Right cardiac atrium (tissue), 5 donors: ENCODE measurements around the gene GGNBP2. TPM values are rescaled to one million over a fixed set of nuclear protein-coding genes. Genes with fewer than 3 reads are reported as not detected.

ENCODE experiments used
- ATAC-seq, 2 donors: fragments of 200-7000 bp; cut with Tn5 transposase; one replicate each; pipeline versions ENCODE4 v1.8.0 to v1.9.1; 2020; ENCODE audit warnings: moderate library complexity in 2 of 2, mild to moderate bottlenecking in 1 of 2
- DNase-seq, 3 donors: peaks; one replicate each; pipeline ENCODE4 v3.0.0-alpha.2; 2020
- H3K27ac ChIP-seq: one replicate; pipeline ENCODE4 v1.5.1; 2013; ENCODE audit warnings: mild to moderate bottlenecking, low read length, control low read depth, moderate library complexity
- H3K27me3 ChIP-seq: one replicate; pipeline ENCODE4 v1.6.1; 2013; ENCODE audit not compliant: control insufficient read depth, insufficient read depth
- H3K4me1 ChIP-seq: one replicate; pipeline ENCODE4 v1.6.1; 2013; ENCODE audit warnings: low read length; ENCODE audit not compliant: control insufficient read depth, insufficient read depth
- H3K4me3 ChIP-seq: one replicate; pipeline ENCODE4 v1.5.1; 2013; ENCODE audit warnings: low read length, control low read depth
- H3K9me3 ChIP-seq: one replicate; pipeline ENCODE4 v1.6.1; 2013; ENCODE audit warnings: low read length; ENCODE audit not compliant: control insufficient read depth
- WGBS: extraction: QIAGEN DNeasy Blood & Tissue Kit; methylation state at CpG from one replicate; pipeline ENCODE4 v1.1.7; 2013; 5-methylcytosine and 5-hydroxymethylcytosine counted together
- intact Hi-C, 4 donors: fragments of 100-400 bp; cut with DNase I; formaldehyde crosslinking; loops; one replicate each; pipeline versions ENCODE4 v1.11.0 to v1.14.0; 2022 to 2023
- polyA plus RNA-seq: library from polyadenylated mRNA; stranded (reverse); fragments of 200-250 nt; gene quantifications from one replicate; pipeline ENCODE4 v1.2.3, GENCODE V29; 2013
- total RNA-seq, 4 donors: library from RNA; stranded (reverse); fragmentation: NEBNext Ultra II Directional; extraction: Animal tissue kit (Norgen Biotek cat#: 25700); gene quantifications; one replicate each; pipeline ENCODE4 v1.2.1, GENCODE V29; 2021
- donor health status: healthy with polysubstance abuse.
- donor health status: DM: no; HTN: yes; CAD: no.
- donor health status: DM: no; HTN: no; CAD: no.
- donor health status: DM: no; HTN: yes; CAD: no; lungs with severe emphysema.
- donor health status: DM: yes; HTN: yes; CAD: no.

The GGNBP2 gene
- total and polyA plus RNA-seq, 5 donors = 36.2 to 51.6 (median 45.5) TPM

DNA sequence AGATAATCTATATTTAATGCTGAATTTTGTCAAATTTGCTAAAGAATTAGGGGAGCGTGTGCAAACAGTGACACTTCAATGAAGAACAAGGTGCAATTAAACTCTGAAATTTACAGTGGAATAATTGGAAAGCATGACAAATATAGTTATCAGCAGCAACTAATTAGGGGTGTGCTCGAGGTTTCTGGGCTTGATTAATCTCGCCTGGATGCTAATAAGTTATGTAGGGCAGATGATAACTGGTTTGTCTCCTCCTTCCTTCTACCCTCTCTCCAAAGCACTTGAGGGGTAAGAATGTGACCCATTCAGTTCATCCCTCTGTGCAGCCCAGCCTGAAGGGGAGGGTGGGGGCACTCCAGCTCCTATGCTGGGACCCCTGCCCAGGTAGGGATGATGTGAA lies 78.6 kb downstream of the GGNBP2 start:
- Histone ChIP-seq H3K4me1 (no peaks in the 10 kb centered on the region), H3K9me3 (no peaks in the 10 kb centered on the region), H3K4me3 (no peak overlapping the region), H3K27me3 (no peaks in the 10 kb centered on the region), H3K27ac (no peak overlapping the region)
- WGBS = 65% methylated on average over 3 of the region's 3 CpGs
- DNase-seq = no peak
- intact Hi-C loops = loop anchor here in 1 of 4 donors (10.0 kb wide), 1 partner anchor 612 kb away; no protein-coding TSS in a partner anchor
- no peak for ATAC-seq

DNA sequence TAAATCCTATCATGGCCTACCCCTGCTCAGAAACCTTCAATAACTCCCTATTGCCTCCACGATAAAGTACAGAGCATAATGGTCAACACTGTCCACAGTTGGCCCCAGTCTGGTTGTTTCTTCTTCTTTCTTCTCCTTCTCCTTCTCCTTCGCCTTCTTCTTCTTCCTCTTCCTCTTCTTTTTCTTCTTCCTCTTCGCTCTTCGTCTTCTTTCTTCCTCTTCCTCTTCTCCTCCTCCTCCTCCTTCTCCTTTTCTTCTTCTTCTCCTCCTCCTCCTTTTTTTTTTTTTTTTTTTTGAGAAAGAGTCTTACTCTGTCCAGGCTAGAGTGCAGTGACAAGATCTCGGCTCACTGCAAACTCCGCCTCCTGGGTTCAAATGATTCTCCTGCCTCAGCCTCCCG lies 80.5 kb downstream of the GGNBP2 start:
- H3K27me3 ChIP-seq = no peaks in the 10 kb centered on the region
- no peaks in the 10 kb centered on the region for H3K9me3 ChIP-seq
- no peak for ATAC-seq
- H3K4me1 ChIP-seq = no peaks in the 10 kb centered on the region
- no peak for DNase-seq
- intact Hi-C loops = loop anchor here in 3 of 4 donors (5.0 to 10.0 kb wide), 2 partner anchors 422 to 610 kb away; no protein-coding TSS in a partner anchor
- WGBS = 79% methylated on average over 7 of the region's 7 CpGs
- no peak overlapping the region for H3K27ac ChIP-seq
- no peak overlapping the region for H3K4me3 ChIP-seq

- H3K9me3 ChIP-seq = no peaks in the 10 kb centered on the region
- H3K27ac ChIP-seq = no peak overlapping the region
- intact Hi-C loops = loop anchor here in 3 of 4 donors (5.0 to 10.0 kb wide), 2 partner anchors 420 to 608 kb away; no protein-coding TSS in a partner anchor
- no peak for DNase-seq
- no peak for ATAC-seq
- H3K27me3 ChIP-seq = no peaks in the 10 kb centered on the region
- H3K4me3 ChIP-seq = no peak overlapping the region
- no peaks in the 10 kb centered on the region for H3K4me1 ChIP-seq
- 67% methylated on average over 12 of the region's 12 CpGs for WGBS
Measured at GRCh38 chr17:36627101-36627500, 82.4 kb downstream of the GGNBP2 start.

DNA sequence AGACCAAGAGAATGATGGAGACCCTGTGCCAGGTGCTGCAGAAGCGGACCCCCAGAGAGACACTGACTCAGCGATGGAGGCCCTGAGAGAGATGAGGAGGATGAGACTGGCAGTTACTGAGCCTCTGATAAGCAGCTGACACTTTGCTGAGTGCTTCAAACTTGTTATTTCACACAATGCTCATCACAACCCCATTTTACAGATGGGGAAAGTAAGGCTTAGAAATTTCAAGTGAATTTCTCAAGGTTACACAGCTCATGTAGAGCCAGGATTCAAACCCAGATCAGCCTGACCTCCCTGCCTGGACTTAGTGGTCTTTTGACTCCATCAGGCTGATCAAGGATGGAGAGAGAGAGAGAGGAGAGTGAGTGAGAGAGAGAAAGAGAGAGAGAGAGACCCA lies 83.9 kb downstream of the GGNBP2 start:
- 94% methylated on average over 2 of the region's 2 CpGs for WGBS
- Histone ChIP-seq H3K27ac (no peak overlapping the region), H3K4me1 (no peaks in the 10 kb centered on the region), H3K9me3 (no peaks in the 10 kb centered on the region), H3K27me3 (no peaks in the 10 kb centered on the region), H3K4me3 (no peak overlapping the region)
- ATAC-seq (no peak), DNase-seq (no peak)
- intact Hi-C loops = loop anchor here in 3 of 4 donors (5.0 to 10.0 kb wide), 2 partner anchors 419 to 606 kb away; no protein-coding TSS in a partner anchor

DNA sequence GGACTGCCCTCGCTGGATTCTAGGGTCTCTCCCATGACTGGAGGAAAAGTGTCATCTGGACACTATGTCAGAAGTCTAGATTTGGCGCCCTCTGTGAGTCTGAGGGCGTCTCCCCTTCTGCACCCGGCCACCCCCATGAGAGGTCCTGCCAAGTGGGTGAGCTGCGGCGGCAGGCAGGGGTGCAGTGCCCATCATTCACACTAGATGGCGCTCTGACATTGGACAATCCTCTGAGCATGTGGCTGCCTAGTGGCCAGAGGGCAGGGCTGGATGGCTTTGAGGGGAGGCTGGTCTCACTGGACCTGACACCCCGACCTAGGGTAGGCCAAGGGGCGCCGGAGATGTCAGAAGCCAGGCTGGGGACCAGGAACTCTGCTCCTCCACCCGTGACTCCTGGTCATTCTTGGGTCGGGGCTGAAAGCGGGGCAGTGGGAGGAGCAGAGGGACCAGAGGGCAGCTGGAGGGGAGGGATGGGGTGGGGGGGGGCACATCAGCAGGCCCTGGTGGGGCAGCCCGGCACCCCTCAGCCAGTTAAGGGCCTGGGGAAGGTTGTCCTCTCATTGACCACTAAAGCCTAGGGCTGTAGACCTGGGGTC lies 84.6 kb downstream of the GGNBP2 start:
- H3K4me1 ChIP-seq = no peaks in the 10 kb centered on the region
- intact Hi-C loops = loop anchor here in 3 of 4 donors (5.0 to 10.0 kb wide), 2 partner anchors 418 to 605 kb away; no protein-coding TSS in a partner anchor
- DNase-seq (peak; percentile 74 to 88 (median 88)), ATAC-seq (peak; percentile 86 to 89)
- no peaks in the 10 kb centered on the region for H3K9me3 ChIP-seq
- no peak overlapping the region for H3K27ac ChIP-seq
- 20% methylated on average over 14 of the region's 14 CpGs for WGBS
- no peak overlapping the region for H3K4me3 ChIP-seq
- H3K27me3 ChIP-seq = no peaks in the 10 kb centered on the region

DNA sequence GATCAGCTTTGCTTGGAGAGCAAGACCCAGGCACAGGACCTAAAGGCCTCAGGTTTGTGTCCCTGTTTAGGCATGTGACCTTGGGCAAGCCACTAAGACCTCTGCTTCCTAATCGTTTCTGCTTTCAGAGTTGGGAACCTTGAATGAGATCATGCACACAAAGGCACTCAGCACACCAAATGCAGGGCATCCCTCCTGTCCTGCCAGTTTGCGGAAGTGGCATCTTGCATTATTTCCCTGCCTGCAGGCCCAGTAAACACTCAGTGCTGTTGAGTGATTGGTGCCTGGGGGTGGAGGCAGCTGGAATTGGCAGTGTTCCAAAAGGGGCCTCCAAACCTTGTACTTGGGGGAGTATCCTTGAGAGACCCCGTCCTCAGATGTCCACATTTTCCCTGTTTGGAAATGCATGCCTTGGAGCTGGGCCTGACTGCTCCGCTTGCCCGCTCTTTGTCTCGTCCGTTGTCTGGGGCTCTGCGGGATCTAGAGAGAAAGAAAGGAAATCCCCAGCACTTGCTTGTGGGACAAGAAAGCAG lies 85.3 kb downstream of the GGNBP2 start:
- Histone ChIP-seq H3K9me3 (no peaks in the 10 kb centered on the region), H3K27me3 (no peaks in the 10 kb centered on the region), H3K27ac (no peak overlapping the region), H3K4me1 (no peaks in the 10 kb centered on the region), H3K4me3 (no peak overlapping the region)
- intact Hi-C loops = loop anchor here (5.0 to 10.0 kb wide), 3 partner anchors 417 to 605 kb away; no protein-coding TSS in a partner anchor
- ATAC-seq = no peak
- no peak for DNase-seq
- WGBS = 73% methylated on average over 8 of the region's 8 CpGs

DNA sequence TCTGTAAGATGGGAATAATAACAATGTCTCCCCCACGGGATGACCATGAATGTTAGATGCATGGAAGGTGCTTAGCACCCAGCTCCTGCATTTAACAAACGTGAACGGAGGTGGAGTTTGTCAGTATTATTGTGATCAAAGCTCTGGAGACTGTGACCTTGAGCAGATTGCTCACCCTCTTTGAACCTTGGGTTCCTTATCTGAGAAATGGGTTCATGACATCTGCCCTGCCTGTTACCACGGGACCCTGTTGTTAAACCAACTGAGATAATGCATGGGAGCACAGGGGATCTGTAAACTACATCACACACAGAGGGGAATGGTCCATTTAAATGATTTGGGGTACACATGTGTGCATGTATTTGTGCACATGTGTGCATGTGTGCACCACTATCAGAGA lies 86.3 kb downstream of the GGNBP2 start:
- Histone ChIP-seq H3K27me3 (no peaks in the 10 kb centered on the region), H3K9me3 (no peaks in the 10 kb centered on the region), H3K4me3 (no peak overlapping the region), H3K4me1 (no peaks in the 10 kb centered on the region), H3K27ac (no peak overlapping the region)
- 65% methylated on average over 4 of the region's 4 CpGs for WGBS
- intact Hi-C loops = loop anchor here (5.0 to 10.0 kb wide), 3 partner anchors 416 to 604 kb away; no protein-coding TSS in a partner anchor
- ATAC-seq (no peak), DNase-seq (no peak)

DNA sequence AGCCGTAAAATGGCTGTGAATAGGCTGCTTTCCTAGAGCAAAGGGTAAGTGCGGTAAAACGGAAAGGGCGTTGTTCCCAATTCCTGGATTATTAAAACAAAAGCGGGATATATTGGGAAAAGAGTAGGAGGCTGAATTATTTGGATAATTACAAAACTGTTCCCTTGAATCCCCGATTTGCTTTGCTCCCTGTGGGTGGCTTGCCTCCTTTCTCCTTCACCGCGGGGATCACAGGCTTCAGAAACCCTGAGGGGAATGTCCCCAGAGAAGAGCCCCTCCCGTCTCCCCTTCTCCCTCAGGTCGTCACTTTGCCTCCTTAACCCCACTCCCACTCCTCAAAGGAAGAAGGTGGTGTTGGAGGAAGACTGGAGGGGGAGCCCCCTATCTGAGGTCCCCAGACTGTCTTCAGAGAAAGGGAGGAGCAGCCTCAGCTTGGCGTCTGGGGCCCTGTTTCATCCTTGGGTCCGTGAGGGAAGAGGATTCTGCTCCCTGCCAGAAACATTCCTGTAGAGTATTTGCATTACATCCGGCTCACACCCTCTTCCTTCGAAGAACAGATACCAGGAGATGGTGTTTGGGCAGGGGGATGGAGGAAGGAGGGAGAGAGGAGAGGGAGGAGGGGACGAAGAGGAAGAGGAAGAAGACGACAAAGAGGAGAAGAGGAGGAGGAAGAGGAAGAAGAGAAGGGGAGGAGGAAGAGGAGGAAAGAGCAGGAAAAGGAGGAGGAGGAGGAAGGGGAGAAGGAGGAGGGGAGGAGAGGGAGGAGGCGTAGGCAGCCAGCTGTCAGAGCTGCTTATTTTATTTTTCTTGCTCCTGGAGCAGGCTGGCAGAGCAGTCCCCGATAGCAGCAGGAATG lies 88.4 kb downstream of the GGNBP2 start:
- intact Hi-C loops = loop anchor here (5.0 to 10.0 kb wide), 3 partner anchors 414 to 602 kb away; no protein-coding TSS in a partner anchor
- H3K27me3 ChIP-seq = no peaks in the 10 kb centered on the region
- H3K27ac ChIP-seq = no peak overlapping the region
- H3K9me3 ChIP-seq = no peaks in the 10 kb centered on the region
- H3K4me1 ChIP-seq = no peaks in the 10 kb centered on the region
- ATAC-seq = no peak
- no peak for DNase-seq
- no peak overlapping the region for H3K4me3 ChIP-seq
- WGBS = 27% methylated on average over 18 of the region's 18 CpGs

Other genes starting within 250 kb of the GGNBP2 start
- gene TBC1D3G, start 221.0 kb upstream of the GGNBP2 start, total RNA-seq = not detected
- gene TBC1D3G, start 221.0 kb upstream of the GGNBP2 start, polyA plus RNA-seq = 2.7 TPM
- gene TBC1D3H, start 156.5 kb upstream of the GGNBP2 start, total RNA-seq = not detected
- not detected for gene TBC1D3H, start 156.5 kb upstream of the GGNBP2 start, polyA plus RNA-seq
- gene ZNHIT3, start 58.2 kb upstream of the GGNBP2 start, total RNA-seq = 10 to 100 TPM; 17.7 to 24.0 (median 23.6) TPM
- gene ZNHIT3, start 58.2 kb upstream of the GGNBP2 start, polyA plus RNA-seq = 32.3 TPM
- 10 to 100 TPM; 15.3 to 21.4 (median 18.4) TPM for gene MYO19, start 10.1 kb upstream of the GGNBP2 start, total RNA-seq
- gene MYO19, start 10.1 kb upstream of the GGNBP2 start, polyA plus RNA-seq = 10.7 TPM
- gene PIGW, start 9.9 kb upstream of the GGNBP2 start, total RNA-seq = 1 to 10 TPM; 3.7 to 8.4 (median 4.4) TPM
- gene PIGW, start 9.9 kb upstream of the GGNBP2 start, polyA plus RNA-seq = 3.5 TPM
- 10 to 100 TPM; 14.3 to 24.5 (median 20.3) TPM for gene DHRS11, start 47.0 kb downstream of the GGNBP2 start, total RNA-seq
- 23.7 TPM for gene DHRS11, start 47.0 kb downstream of the GGNBP2 start, polyA plus RNA-seq
- 1 to 10 TPM; 4.4 to 7.8 (median 5.0) TPM for gene MRM1, start 56.7 kb downstream of the GGNBP2 start, total RNA-seq
- gene MRM1, start 56.7 kb downstream of the GGNBP2 start, polyA plus RNA-seq = 5.2 TPM